PC-9 (cell line): ENCODE results near the gene COL6A1. TPM values are rescaled to one million over a fixed set of nuclear protein-coding genes. Genes with fewer than 3 reads are reported as not detected.

Experiments
- Bru-seq: library from RNA; stranded (reverse); fragments of 400-500 nt; gene quantifications from one replicate; lab custom pipeline; 2021; lab: Mats Ljungman, UMichigan
- BruChase-seq, 2 experiments: library from RNA; stranded (reverse); fragments of 400-500 nt; gene quantifications; one replicate each; lab custom pipeline; 2021; lab: Mats Ljungman, UMichigan
- BruUV-seq: library from RNA; stranded (reverse); fragments of 400-500 nt; replicated peaks from 2 replicates; lab custom pipeline; 2021; lab: Mats Ljungman, UMichigan
- CTCF ChIA-PET: fragments of 300-600 bp; sonication (Branson Sonifier 250); formaldehyde crosslinking; loops from one replicate; lab custom pipeline; 2022; ENCODE audit warnings: antibody characterized with exemption; lab: Charles Lee
- POLR2A ChIA-PET: fragments of 300-600 bp; sonication (Branson Sonifier 250); formaldehyde crosslinking; loops from one replicate; lab custom pipeline; 2022; ENCODE audit warnings: antibody characterized with exemption; ENCODE audit not compliant: unreplicated experiment; lab: Charles Lee
- DNase-seq, 2 experiments: peaks; one replicate each; pipeline versions ENCODE4 v3.0.0 to v3.0.0-alpha.2; 2015 to 2022; ENCODE audit warnings: mixed read lengths in 1 of 2
- H2AFZ ChIP-seq: fragments of 200-600 bp; sonication (generic); 2 replicates; pipeline ENCODE4 v1.8.1; 2017; ENCODE audit warnings: antibody characterized with exemption
- H3F3A ChIP-seq: fragments of 200-600 bp; sonication (generic); 2 replicates; pipeline ENCODE4 v1.8.1; 2017; ENCODE audit warnings: antibody characterized with exemption, mild to moderate bottlenecking, low read depth; ENCODE audit not compliant: insufficient read depth
- H3K27ac ChIP-seq: fragments of 200-600 bp; sonication (generic); 2 replicates; pipeline ENCODE4 v1.6.1; 2016; ENCODE audit warnings: mixed run types
- H3K27me3 ChIP-seq: fragments of 200-600 bp; sonication (generic); 2 replicates; pipeline ENCODE4 v1.6.1; 2016; ENCODE audit warnings: low read depth, mixed run types; ENCODE audit not compliant: insufficient read depth
- H3K36me3 ChIP-seq: fragments of 200-600 bp; sonication (generic); 2 replicates; pipeline ENCODE4 v1.6.1; 2016; ENCODE audit warnings: low read depth, mixed run types
- H3K4me1 ChIP-seq: fragments of 200-600 bp; sonication (generic); replicated peaks from 2 replicates; pipeline ENCODE4 v1.6.1; 2016; ENCODE audit warnings: mixed run types; ENCODE audit not compliant: insufficient read depth
- H3K4me2 ChIP-seq: fragments of 200-600 bp; sonication (generic); 2 replicates; pipeline ENCODE4 v1.6.1; 2017; ENCODE audit warnings: mixed run types
- H3K4me3 ChIP-seq: fragments of 200-600 bp; sonication (generic); 2 replicates; pipeline ENCODE4 v1.6.1; 2016; ENCODE audit warnings: mixed run types
- H3K79me2 ChIP-seq: fragments of 200-600 bp; sonication (generic); 2 replicates; pipeline ENCODE4 v1.6.1; 2017; ENCODE audit warnings: low read depth, mixed run types
- H3K9me2 ChIP-seq: fragments of 200-600 bp; sonication (generic); 2 replicates; pipeline ENCODE4 v1.8.1; 2017; ENCODE audit warnings: mild to moderate bottlenecking; ENCODE audit not compliant: insufficient read depth
- H3K9me3 ChIP-seq: fragments of 200-600 bp; sonication (generic); 2 replicates; pipeline ENCODE4 v1.8.1; 2016; ENCODE audit warnings: low read depth; ENCODE audit not compliant: insufficient read depth
- H4K20me1 ChIP-seq: fragments of 200-600 bp; sonication (generic); 2 replicates; pipeline ENCODE4 v1.8.1; 2017; ENCODE audit not compliant: insufficient read depth
- EZH2 ChIP-seq: fragments of 200-600 bp; sonication (generic); IDR thresholded peaks from 2 replicates; pipeline ENCODE4 v1.8.0; 2017; ENCODE audit warnings: antibody characterized with exemption, low read depth
- intact Hi-C: fragments of 100-400 bp; cut with micrococcal nuclease; formaldehyde crosslinking; loops from one replicate; pipeline ENCODE4 v1.10.0; 2022; ENCODE audit not compliant: unreplicated experiment
- long read RNA-seq: library from polyadenylated mRNA; stranded (forward); transcript quantifications from one replicate; pipeline ENCODE4 v2.0.0, GENCODE V29; 2022
- total RNA-seq: library from RNA; stranded (reverse); gene quantifications from 2 replicates; pipeline ENCODE4 v1.2.3, GENCODE V29; 2021
- TF ChIP-seq, protein P1 (sequence below): fragments of 200-600 bp; sonication (generic); conservative IDR thresholded peaks from 2 replicates; pipeline ENCODE4 v1.6.1; 2017; ENCODE audit warnings: mixed run types, antibody characterized with exemption, mild to moderate bottlenecking, moderate library complexity

The COL6A1 gene, protein sequence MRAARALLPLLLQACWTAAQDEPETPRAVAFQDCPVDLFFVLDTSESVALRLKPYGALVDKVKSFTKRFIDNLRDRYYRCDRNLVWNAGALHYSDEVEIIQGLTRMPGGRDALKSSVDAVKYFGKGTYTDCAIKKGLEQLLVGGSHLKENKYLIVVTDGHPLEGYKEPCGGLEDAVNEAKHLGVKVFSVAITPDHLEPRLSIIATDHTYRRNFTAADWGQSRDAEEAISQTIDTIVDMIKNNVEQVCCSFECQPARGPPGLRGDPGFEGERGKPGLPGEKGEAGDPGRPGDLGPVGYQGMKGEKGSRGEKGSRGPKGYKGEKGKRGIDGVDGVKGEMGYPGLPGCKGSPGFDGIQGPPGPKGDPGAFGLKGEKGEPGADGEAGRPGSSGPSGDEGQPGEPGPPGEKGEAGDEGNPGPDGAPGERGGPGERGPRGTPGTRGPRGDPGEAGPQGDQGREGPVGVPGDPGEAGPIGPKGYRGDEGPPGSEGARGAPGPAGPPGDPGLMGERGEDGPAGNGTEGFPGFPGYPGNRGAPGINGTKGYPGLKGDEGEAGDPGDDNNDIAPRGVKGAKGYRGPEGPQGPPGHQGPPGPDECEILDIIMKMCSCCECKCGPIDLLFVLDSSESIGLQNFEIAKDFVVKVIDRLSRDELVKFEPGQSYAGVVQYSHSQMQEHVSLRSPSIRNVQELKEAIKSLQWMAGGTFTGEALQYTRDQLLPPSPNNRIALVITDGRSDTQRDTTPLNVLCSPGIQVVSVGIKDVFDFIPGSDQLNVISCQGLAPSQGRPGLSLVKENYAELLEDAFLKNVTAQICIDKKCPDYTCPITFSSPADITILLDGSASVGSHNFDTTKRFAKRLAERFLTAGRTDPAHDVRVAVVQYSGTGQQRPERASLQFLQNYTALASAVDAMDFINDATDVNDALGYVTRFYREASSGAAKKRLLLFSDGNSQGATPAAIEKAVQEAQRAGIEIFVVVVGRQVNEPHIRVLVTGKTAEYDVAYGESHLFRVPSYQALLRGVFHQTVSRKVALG
- total RNA-seq = 43.1 and 51.8 TPM in 2 replicates
- Bru-seq, nascent RNA = percentile 34 among the genes with signal in this experiment
- percentile 47 among the genes with signal in this experiment for BruChase-seq, experiment 1, labeled RNA remaining after a 2-hour chase
- percentile 61 among the genes with signal in this experiment for BruChase-seq, experiment 2, labeled RNA remaining after a 6-hour chase
- long read RNA-seq, partial matches to known transcripts = 315 of 315 reads
- long read RNA-seq, other reads (novel, unspliced or antisense) = 0 of 315 reads

DNA sequence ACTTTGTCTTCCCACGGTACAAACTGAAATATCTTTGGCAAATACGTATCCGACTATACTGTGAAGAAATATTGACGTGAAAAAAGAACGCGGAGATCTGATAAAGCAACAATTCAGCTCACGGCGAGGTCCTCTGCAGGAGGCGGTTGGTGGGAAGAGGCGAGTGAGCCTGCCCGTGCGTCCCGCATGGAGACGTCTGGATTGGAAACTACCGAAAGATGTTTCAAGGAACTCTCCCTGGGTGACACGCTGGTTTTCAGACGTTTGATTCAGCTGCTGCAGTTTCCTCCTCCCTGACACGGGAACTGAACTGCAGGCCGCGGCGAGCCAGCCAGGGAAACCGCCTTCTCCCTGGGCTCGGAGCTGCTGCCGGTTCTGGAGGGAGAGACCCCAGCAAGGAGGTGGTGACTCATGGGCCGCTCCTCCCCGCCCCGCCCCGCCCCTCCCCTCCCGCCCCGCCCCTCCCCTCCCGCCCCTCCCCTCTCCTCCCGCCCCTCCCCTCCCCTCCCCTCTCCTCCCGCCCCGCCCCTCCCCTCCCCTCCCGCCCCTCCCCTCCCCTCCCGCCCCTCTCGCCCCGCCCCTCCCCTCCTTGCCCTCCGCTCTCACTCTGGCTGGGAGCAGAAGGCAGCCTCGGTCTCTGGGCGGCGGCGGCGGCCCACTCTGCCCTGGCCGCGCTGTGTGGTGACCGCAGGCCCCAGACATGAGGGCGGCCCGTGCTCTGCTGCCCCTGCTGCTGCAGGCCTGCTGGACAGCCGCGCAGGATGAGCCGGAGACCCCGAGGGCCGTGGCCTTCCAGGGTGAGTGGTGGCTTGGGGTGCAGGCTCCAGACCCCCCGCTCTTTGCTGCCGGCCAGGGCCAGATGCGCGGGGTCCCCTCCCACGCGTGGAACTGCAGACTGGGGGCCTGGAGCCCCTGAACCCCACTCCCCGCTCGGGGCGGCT lies at the start of gene COL6A1:
Gene COL6A1, plus strand, starts transcription at position 620 of the 941 bp plus-strand sequence. Its CDS starts 81 bp downstream, at position 701.
- no TSS peak for BruUV-seq

DNA sequence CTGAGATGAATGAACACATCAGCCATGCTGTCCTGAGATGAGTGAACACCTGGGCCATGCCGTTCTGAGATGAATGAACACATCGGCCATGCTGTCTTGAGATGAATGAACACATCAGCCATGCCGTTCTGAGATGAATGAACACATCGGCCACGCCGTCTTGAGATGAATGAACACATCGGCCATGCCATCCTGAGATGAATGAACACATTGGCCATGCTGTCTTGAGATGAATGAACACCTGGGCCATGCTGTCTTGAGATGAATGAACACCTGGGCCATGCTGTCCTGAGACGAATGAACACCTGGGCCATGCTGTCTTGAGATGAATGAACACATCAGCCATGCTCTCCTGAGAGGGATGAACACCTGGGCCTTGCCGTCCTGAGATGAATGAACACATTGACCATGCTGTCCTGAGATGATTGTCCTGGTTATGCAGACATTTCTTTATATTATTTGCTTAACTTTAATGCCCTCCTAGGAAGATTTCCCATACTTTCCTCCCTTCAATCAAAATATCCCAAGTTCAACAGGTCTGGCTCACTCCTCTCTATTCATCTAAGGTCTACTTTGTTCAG lies 48.6 kb upstream of the COL6A1 start:
- BruUV-seq = no TSS peak
- H3K27ac ChIP-seq = no peak overlapping the region
- H3K9me2 ChIP-seq = no peaks in the 10 kb centered on the region
- H3K4me1 ChIP-seq = no peaks in the 10 kb centered on the region
- peaks cover 21% of the 10 kb centered on the region for H3K27me3 ChIP-seq
- no peak for TF ChIP-seq EZH2
- TF ChIP-seq, protein P1, sequence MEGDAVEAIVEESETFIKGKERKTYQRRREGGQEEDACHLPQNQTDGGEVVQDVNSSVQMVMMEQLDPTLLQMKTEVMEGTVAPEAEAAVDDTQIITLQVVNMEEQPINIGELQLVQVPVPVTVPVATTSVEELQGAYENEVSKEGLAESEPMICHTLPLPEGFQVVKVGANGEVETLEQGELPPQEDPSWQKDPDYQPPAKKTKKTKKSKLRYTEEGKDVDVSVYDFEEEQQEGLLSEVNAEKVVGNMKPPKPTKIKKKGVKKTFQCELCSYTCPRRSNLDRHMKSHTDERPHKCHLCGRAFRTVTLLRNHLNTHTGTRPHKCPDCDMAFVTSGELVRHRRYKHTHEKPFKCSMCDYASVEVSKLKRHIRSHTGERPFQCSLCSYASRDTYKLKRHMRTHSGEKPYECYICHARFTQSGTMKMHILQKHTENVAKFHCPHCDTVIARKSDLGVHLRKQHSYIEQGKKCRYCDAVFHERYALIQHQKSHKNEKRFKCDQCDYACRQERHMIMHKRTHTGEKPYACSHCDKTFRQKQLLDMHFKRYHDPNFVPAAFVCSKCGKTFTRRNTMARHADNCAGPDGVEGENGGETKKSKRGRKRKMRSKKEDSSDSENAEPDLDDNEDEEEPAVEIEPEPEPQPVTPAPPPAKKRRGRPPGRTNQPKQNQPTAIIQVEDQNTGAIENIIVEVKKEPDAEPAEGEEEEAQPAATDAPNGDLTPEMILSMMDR = no peak
- no peaks in the 10 kb centered on the region for H3K36me3 ChIP-seq
- ChIA-PET POLR2A (no interaction called here), CTCF (no interaction called here)
- no peak overlapping the region for H3K4me3 ChIP-seq
- no peak overlapping the region for H3K4me2 ChIP-seq
- no peaks in the 10 kb centered on the region for H4K20me1 ChIP-seq
- no peak for DNase-seq
- H2AFZ ChIP-seq = no peak overlapping the region
- no peaks in the 10 kb centered on the region for H3K79me2 ChIP-seq
- intact Hi-C loops = no loop called here
- no peaks in the 10 kb centered on the region for H3F3A ChIP-seq
- H3K9me3 ChIP-seq = no peaks in the 10 kb centered on the region

More for the DNA sequence above, at the start of gene COL6A1:
- no peaks in the 10 kb centered on the region for H3K27me3 ChIP-seq
- no peaks in the 10 kb centered on the region for H3K9me2 ChIP-seq
- peak within 1 kb of the TSS; percentile 79 for H3K4me3 ChIP-seq
- H4K20me1 ChIP-seq = no peaks in the 10 kb centered on the region
- no peak for TF ChIP-seq EZH2
- TF ChIP-seq, protein P1 = no peak; the same call in 1 of the 2 replicates
- H3K27ac ChIP-seq = peak within 1 kb of the TSS; percentile 14; the same call in 1 of the 2 replicates
- H2AFZ ChIP-seq = peak within 1 kb of the TSS; percentile 78
- intact Hi-C loops = loop anchor here (5.0 to 10.0 kb wide), 2 partner anchors 63 to 246 kb away; partner anchors contain the start of gene LSS
- peaks cover 18% of the 10 kb centered on the region for H3K79me2 ChIP-seq
- no peaks in the 10 kb centered on the region for H3K9me3 ChIP-seq
- peak within 1 kb of the TSS; percentile 82 for H3K4me2 ChIP-seq
- peaks cover 14% of the 10 kb centered on the region; the same call in 1 of the 2 replicates for H3F3A ChIP-seq
- no peaks in the 10 kb centered on the region for H3K36me3 ChIP-seq
- CTCF ChIA-PET = no interaction called here
- H3K4me1 ChIP-seq = peaks cover 4% of the 10 kb centered on the region; the same call in 1 of the 2 replicates
- POLR2A ChIA-PET = interaction anchor here (0.7 kb wide), 1 partner anchor 162 kb away, joined by 11 read pairs; no protein-coding TSS in a partner anchor
- DNase-seq = peak; percentile 65 to 66
